ENCODE data around the gene MRPL45. TPM values are rescaled to one million over a fixed set of nuclear protein-coding genes. Genes with fewer than 3 reads are reported as not detected.
"Not testable (repeated sequence)": the region's sequence is repeated elsewhere in the genome, so short reads cannot be mapped to it uniquely, and the experiment has no call there.

The MRPL45 gene
- total RNA-seq (2014; rRNA removed; shearing (Covaris generic)) = 81.3 and 99.2 TPM in 2 replicates

- H3K36me3 ChIP-seq (replicated peaks; ENCODE audit: control insufficient read depth, insufficient read depth, low read length); DNase-seq; H3K27me3 ChIP-seq (ENCODE audit: control insufficient read depth, insufficient read depth, low read length): not testable (repeated sequence)
- peak within 1 kb of the TSS; percentile 54 for H3K4me3 ChIP-seq (ENCODE audit: insufficient read depth, low read depth, low read length)
These were observed at the start of gene MRPL45 for GRCh38 chr17:38296834-38297517. Gene MRPL45 (plus strand): TSS chr17:38297168. CDS start chr17:38297184, 16 bp downstream.

GRCh38 chr17:38253191-38253590, 43.8 kb upstream of the MRPL45 start:
- H3K4me3 ChIP-seq (ENCODE audit: insufficient read depth, low read depth, low read length); H3K27me3 ChIP-seq (ENCODE audit: control insufficient read depth, insufficient read depth, low read length); DNase-seq; H3K36me3 ChIP-seq (replicated peaks; ENCODE audit: control insufficient read depth, insufficient read depth, low read length): not testable (repeated sequence)

DNA sequence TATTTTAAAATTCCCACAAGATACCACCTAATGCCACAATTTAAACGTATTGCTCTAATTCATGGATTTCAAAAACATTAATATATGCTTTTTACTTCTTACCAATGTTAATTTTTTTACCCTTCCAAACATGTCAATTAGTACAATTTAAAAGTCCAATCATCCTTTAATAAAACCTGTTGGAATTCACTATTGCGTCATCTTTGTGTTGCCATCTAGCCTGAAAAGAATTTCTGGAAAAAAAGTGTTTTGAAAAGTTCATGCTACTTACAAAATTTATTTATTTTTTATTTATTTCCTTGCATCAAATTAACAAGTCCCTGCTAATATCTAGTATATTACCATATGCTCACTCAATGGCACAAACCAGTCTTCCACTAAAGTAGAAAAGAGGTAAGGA, 42.6 kb upstream of the MRPL45 start:
- DNase-seq; H3K27me3 ChIP-seq (ENCODE audit: control insufficient read depth, insufficient read depth, low read length); H3K36me3 ChIP-seq (replicated peaks; ENCODE audit: control insufficient read depth, insufficient read depth, low read length); H3K4me3 ChIP-seq (ENCODE audit: insufficient read depth, low read depth, low read length): not testable (repeated sequence)

GRCh38 chr17:38257013-38257621, 39.9 kb upstream of the MRPL45 start:
- DNase-seq = peak; percentile 95
- peak overlapping the region; percentile 32 for H3K4me3 ChIP-seq (ENCODE audit: insufficient read depth, low read depth, low read length)

DNA sequence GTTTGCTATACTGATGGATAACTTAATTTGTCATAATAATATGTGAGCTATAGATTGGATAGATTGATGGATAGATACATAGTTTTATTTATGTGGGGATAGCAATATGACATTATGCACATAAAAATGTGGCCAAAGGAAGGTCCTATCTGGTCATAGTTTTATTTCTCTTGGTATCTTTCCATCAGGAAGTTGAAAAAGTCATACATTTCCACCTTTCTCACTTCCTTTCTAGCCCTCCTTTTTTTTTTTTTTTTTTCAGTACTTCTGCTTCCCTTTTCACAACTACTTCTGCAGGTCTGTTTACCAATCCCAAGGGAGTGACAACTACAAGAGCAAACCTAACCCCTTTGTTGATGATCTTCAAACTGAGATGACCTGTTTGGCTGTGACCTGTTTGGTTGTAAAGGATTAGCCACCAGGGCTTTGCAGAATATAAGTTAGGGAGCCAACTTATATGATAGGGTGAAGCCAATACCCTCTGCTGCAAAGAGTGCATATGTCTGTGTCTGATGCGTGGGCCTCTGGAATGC, 30.9 kb upstream of the MRPL45 start:
- H3K4me3 ChIP-seq (ENCODE audit: insufficient read depth, low read depth, low read length); H3K36me3 ChIP-seq (replicated peaks; ENCODE audit: control insufficient read depth, insufficient read depth, low read length); H3K27me3 ChIP-seq (ENCODE audit: control insufficient read depth, insufficient read depth, low read length); DNase-seq: not testable (repeated sequence)

More at GRCh38 chr17:38257013-38257621, 39.9 kb upstream of the MRPL45 start:
- not testable (repeated sequence) for H3K36me3 ChIP-seq (replicated peaks; ENCODE audit: control insufficient read depth, insufficient read depth, low read length); H3K27me3 ChIP-seq (ENCODE audit: control insufficient read depth, insufficient read depth, low read length)

DNA sequence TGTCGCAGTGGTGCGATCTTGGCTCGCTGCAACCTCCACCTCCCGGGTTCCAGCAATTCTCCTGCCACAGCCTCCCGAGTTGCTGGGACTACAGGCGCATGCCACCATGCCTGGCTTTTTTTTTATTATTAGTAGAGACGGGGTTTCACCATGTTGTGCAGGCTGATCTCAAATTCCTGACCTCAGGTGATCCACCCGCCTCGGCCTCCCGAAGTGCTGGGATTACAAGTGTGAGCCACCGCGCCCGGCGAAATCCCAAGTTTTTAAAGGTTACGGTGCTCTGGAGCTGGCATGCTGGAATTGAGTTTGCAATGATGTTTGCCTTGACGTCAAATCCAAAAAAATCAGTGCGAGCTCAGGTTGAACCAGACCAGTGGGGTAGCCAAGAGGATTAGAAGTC, 30.4 kb upstream of the MRPL45 start:
- H3K27me3 ChIP-seq (ENCODE audit: control insufficient read depth, insufficient read depth, low read length); H3K4me3 ChIP-seq (ENCODE audit: insufficient read depth, low read depth, low read length); DNase-seq; H3K36me3 ChIP-seq (replicated peaks; ENCODE audit: control insufficient read depth, insufficient read depth, low read length): not testable (repeated sequence)

DNA sequence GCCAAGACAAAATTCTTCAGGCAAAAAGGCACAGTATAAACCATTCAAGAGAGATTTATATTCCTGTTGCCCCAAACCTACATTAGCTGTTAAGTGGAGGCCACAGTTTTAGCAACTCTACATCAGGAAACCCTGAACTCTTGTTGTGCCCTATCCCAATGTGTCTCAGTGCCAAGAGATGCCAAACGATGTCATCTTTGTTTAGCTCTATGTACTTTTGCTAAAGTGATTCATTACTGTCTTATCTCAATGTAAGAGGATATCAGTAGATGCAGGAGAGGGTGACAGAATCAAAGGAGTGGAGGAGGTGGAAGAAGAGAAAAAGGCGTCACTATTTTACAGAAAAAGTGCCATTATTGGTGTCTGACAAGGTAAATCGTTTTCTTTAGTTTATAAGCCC, 28.8 kb upstream of the MRPL45 start:
- H3K27me3 ChIP-seq (ENCODE audit: control insufficient read depth, insufficient read depth, low read length); H3K36me3 ChIP-seq (replicated peaks; ENCODE audit: control insufficient read depth, insufficient read depth, low read length); DNase-seq; H3K4me3 ChIP-seq (ENCODE audit: insufficient read depth, low read depth, low read length): not testable (repeated sequence)

DNA sequence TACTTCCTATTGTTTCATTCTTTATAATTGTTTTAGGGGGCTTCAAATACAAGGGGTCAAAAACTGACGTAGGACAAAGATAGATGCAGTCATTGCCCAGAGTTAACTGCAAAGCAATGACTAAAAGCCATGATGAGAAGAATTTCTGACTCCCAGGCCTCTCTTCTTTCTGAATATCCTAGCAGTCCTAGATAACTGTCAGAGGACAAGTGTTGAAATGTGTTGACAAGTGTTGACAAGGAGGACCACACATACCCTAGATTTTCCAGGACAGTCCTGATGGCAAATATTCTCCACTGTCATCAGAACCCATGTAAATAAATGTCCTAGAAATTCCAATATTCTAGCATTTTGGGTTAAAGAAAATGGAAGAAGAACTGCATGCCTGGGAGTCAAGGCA, 27.9 kb upstream of the MRPL45 start:
- H3K4me3 ChIP-seq (ENCODE audit: insufficient read depth, low read depth, low read length); DNase-seq; H3K27me3 ChIP-seq (ENCODE audit: control insufficient read depth, insufficient read depth, low read length); H3K36me3 ChIP-seq (replicated peaks; ENCODE audit: control insufficient read depth, insufficient read depth, low read length): not testable (repeated sequence)

DNA sequence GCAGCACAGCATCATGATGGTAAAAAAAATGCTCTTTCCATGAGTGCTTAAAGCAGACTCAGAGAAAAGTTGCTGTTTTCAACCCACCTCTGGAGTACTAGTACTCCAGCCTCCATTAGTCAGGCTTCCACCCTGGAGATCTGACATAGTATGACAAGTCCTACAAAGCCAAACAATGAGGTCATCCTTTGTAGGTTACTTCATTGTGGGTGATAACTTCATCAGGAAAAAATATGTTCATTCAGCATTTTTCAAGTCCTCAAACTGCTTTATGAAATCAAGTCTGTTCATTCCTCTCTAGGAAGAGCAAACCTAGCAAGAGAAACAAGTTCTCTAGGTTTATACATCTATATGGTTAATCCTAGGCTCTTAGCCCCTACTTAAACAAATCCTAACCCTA, 27.4 kb upstream of the MRPL45 start:
- H3K4me3 ChIP-seq (ENCODE audit: insufficient read depth, low read depth, low read length); H3K27me3 ChIP-seq (ENCODE audit: control insufficient read depth, insufficient read depth, low read length); H3K36me3 ChIP-seq (replicated peaks; ENCODE audit: control insufficient read depth, insufficient read depth, low read length); DNase-seq: not testable (repeated sequence)

GRCh38 chr17:38285994-38286393, 11.0 kb upstream of the MRPL45 start:
- H3K27me3 ChIP-seq (ENCODE audit: control insufficient read depth, insufficient read depth, low read length); H3K4me3 ChIP-seq (ENCODE audit: insufficient read depth, low read depth, low read length); DNase-seq; H3K36me3 ChIP-seq (replicated peaks; ENCODE audit: control insufficient read depth, insufficient read depth, low read length): not testable (repeated sequence)

DNA sequence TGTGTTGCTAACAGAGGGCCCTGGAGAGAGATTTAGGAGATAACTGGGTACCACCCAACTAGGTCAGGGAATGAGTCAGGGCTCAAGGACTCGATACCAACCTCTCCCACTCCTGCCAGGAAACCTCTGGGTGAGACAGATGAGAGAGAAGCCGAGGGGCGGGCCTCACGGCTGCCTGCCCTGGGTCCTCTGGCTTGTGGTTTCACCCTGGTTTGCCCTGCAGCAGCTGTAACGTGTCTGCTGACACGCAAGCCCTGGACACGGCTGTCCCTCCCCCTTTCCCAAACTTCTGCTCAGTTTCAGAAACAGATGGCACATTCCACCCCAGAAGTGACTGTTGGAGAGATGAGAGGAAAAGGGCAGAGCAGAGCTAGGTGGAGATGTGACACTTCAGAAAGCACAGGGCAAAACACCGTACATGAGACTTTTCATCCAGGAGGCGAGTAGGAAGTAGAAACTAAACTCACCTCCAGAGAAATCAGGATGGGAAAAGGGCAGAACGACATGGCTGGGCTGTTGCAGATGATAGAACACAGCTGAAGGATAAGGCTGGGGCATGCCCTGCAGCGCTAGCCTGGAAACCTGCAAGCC, 10.4 kb upstream of the MRPL45 start:
- H3K4me3 ChIP-seq (ENCODE audit: insufficient read depth, low read depth, low read length); H3K27me3 ChIP-seq (ENCODE audit: control insufficient read depth, insufficient read depth, low read length); DNase-seq; H3K36me3 ChIP-seq (replicated peaks; ENCODE audit: control insufficient read depth, insufficient read depth, low read length): not testable (repeated sequence)

- peak; percentile 48 for DNase-seq
- H3K4me3 ChIP-seq (ENCODE audit: insufficient read depth, low read depth, low read length); H3K27me3 ChIP-seq (ENCODE audit: control insufficient read depth, insufficient read depth, low read length); H3K36me3 ChIP-seq (replicated peaks; ENCODE audit: control insufficient read depth, insufficient read depth, low read length): not testable (repeated sequence)
These were observed 8.6 kb upstream of the MRPL45 start for GRCh38 chr17:38288217-38288827.

- H3K36me3 ChIP-seq (replicated peaks; ENCODE audit: control insufficient read depth, insufficient read depth, low read length); DNase-seq: not testable (repeated sequence)
These were observed 7.2 kb upstream of the MRPL45 start for GRCh38 chr17:38289760-38290159.

GRCh38 chr17:38295602-38296365, 1.2 kb upstream of the MRPL45 start:
- not testable (repeated sequence) for H3K27me3 ChIP-seq (ENCODE audit: control insufficient read depth, insufficient read depth, low read length); H3K36me3 ChIP-seq (replicated peaks; ENCODE audit: control insufficient read depth, insufficient read depth, low read length); H3K4me3 ChIP-seq (ENCODE audit: insufficient read depth, low read depth, low read length)
- peak; percentile 1 for DNase-seq

More at GRCh38 chr17:38289760-38290159, 7.2 kb upstream of the MRPL45 start:
- not testable (repeated sequence) for H3K27me3 ChIP-seq (ENCODE audit: control insufficient read depth, insufficient read depth, low read length); H3K4me3 ChIP-seq (ENCODE audit: insufficient read depth, low read depth, low read length)

Measured in H7 (cell line).